GM12878 (cell line): Measurements from ENCODE around the gene CBFB. TPM values are rescaled to one million over a fixed set of nuclear protein-coding genes. Genes with fewer than 3 reads are reported as not detected.

ENCODE experiments used
- ATAC-seq: fragments of 200-7000 bp; cut with Tn5 transposase; 3 replicates; pipeline ENCODE4 v1.9.1; 2020; ENCODE audit warnings: mild to moderate bottlenecking, moderate library complexity
- BruUV-seq: library from RNA; stranded (reverse); fragments of 400-500 nt; replicated peaks from 2 replicates; lab custom pipeline; 2021; lab: Mats Ljungman, UMichigan
- CTCF ChIA-PET: fragments of 300-600 bp; sonication (Branson Sonifier 250); formaldehyde crosslinking; extraction: SDS; loops from one replicate; lab custom pipeline; 2021; ENCODE audit warnings: inconsistent platforms; lab: Yijun Ruan, JAX
- POLR2A ChIA-PET: fragments of 350-600 bp; formaldehyde crosslinking; extraction: SDS; loops from one replicate; lab custom pipeline; 2021; ENCODE audit warnings: inconsistent platforms; lab: Charles Lee
- RAD21 ChIA-PET: fragments of 300-600 bp; sonication (Branson Sonifier 250); formaldehyde crosslinking; loops from one replicate; lab custom pipeline; 2023; ENCODE audit warnings: antibody characterized with exemption; ENCODE audit not compliant: unreplicated experiment; lab: Charles Lee
- SMC1A ChIA-PET: fragments of 300-600 bp; sonication (Branson Sonifier 250); formaldehyde crosslinking; loops from one replicate; lab custom pipeline; 2023; ENCODE audit not compliant: unreplicated experiment, uncharacterized antibody; lab: Charles Lee
- DNase-seq: peaks from one replicate; pipeline ENCODE4 v3.0.0-alpha.2; 2011; ENCODE audit warnings: low read depth, low spot score
- FAIRE-seq: peaks from 3 replicates; lab custom pipeline; 2011; peaks lifted over from hg19 to GRCh38; lab: Jason Lieb, UNC
- H2AFZ ChIP-seq: 2 replicates; pipeline ENCODE4 v1.6.0; 2011; ENCODE audit warnings: low read depth, low read length, control low read depth; ENCODE audit not compliant: control insufficient read depth
- H3K27ac ChIP-seq: 2 replicates; pipeline ENCODE4 v1.5.1; 2011; ENCODE audit warnings: control low read depth; ENCODE audit not compliant: control insufficient read depth, insufficient read depth
- H3K27me3 ChIP-seq, 2 experiments: replicated peaks in 1 of 2; 2 replicates each; pipeline versions ENCODE4 v1.6.0 to v1.6.1; 2011; ENCODE audit warnings: low read length in 1 of 2; ENCODE audit not compliant: control insufficient read depth in 2 of 2, insufficient read depth in 2 of 2
- H3K36me3 ChIP-seq, 2 experiments: 2 replicates each; pipeline ENCODE4 v1.5.1; 2011; ENCODE audit warnings: low read length in 1 of 2; ENCODE audit not compliant: control insufficient read depth in 2 of 2, insufficient read depth in 2 of 2
- H3K4me1 ChIP-seq: 2 replicates; pipeline ENCODE4 v1.6.1; 2011; ENCODE audit warnings: mild to moderate bottlenecking, low read length, moderate library complexity, mixed read lengths; ENCODE audit not compliant: control insufficient read depth, insufficient read depth
- H3K4me2 ChIP-seq: 2 replicates; pipeline ENCODE4 v1.6.0; 2011; ENCODE audit warnings: control low read depth; ENCODE audit not compliant: control insufficient read depth, insufficient read depth
- H3K4me3 ChIP-seq: fragments of 200-600 bp; sonication (generic); 2 replicates; pipeline ENCODE4 v1.5.1; 2016
- H3K79me2 ChIP-seq: 2 replicates; pipeline ENCODE4 v1.6.0; 2011; ENCODE audit warnings: low read length; ENCODE audit not compliant: control insufficient read depth, insufficient read depth
- H3K9ac ChIP-seq: 2 replicates; pipeline ENCODE4 v1.8.0; 2011; ENCODE audit warnings: low read length, control low read depth, mixed read lengths; ENCODE audit not compliant: control insufficient read depth, insufficient read depth
- H3K9me3 ChIP-seq: replicated peaks from 3 replicates; pipeline ENCODE4 v1.5.1; 2011; ENCODE audit warnings: mild to moderate bottlenecking, low read length; ENCODE audit not compliant: control insufficient read depth, insufficient read depth
- H4K20me1 ChIP-seq: 2 replicates; pipeline ENCODE4 v1.6.0; 2011; ENCODE audit not compliant: control insufficient read depth, insufficient read depth
- CREB1 ChIP-seq: IDR thresholded peaks from 2 replicates; pipeline ENCODE4 v1.6.1; 2012; ENCODE audit warnings: low read depth, mild to moderate bottlenecking, inconsistent platforms
- GATAD2B ChIP-seq: fragments of 450-650 bp; conservative IDR thresholded peaks from 2 replicates; pipeline ENCODE4 v1.6.1; 2017; ENCODE audit warnings: low read depth, mild to moderate bottlenecking, moderate library complexity
- HDGF ChIP-seq: fragments of 450-650 bp; IDR thresholded peaks from 2 replicates; pipeline ENCODE4 v1.6.1; 2016; ENCODE audit warnings: antibody characterized with exemption
- IRF4 ChIP-seq: IDR thresholded peaks from 2 replicates; pipeline ENCODE4 v1.6.1; 2011; ENCODE audit warnings: low read depth, low read length
- MTA3 ChIP-seq: IDR thresholded peaks from 2 replicates; pipeline ENCODE4 v1.6.1; 2012; ENCODE audit warnings: low read length, inconsistent platforms, borderline replicate concordance
- MYB ChIP-seq: fragments of 150-350 bp; IDR thresholded peaks from 2 replicates; pipeline ENCODE4 v1.6.1; 2014; ENCODE audit warnings: mild to moderate bottlenecking, low read depth, low read length, borderline replicate concordance
- NR2F1 ChIP-seq: fragments of 450-650 bp; conservative IDR thresholded peaks from 2 replicates; pipeline ENCODE4 v1.6.1; 2017; ENCODE audit warnings: mild to moderate bottlenecking
- POLR2AphosphoS2 ChIP-seq: IDR thresholded peaks from 2 replicates; pipeline ENCODE4 v1.6.1; 2011; ENCODE audit warnings: low read depth, mild to moderate bottlenecking, low read length, improper control_type of control experiment, moderate library complexity
- SMAD1 ChIP-seq: fragments of 450-650 bp; IDR thresholded peaks from 2 replicates; pipeline ENCODE4 v1.6.1; 2018; ENCODE audit warnings: mild to moderate bottlenecking, low read depth; ENCODE audit not compliant: partially characterized antibody
- TCF3 ChIP-seq: IDR thresholded peaks from 2 replicates; pipeline ENCODE4 v1.6.1; 2012; ENCODE audit warnings: low read depth, mild to moderate bottlenecking, low read length, borderline replicate concordance; ENCODE audit not compliant: insufficient read depth
- ZBTB33 ChIP-seq: fragments of 450-650 bp; IDR thresholded peaks from 2 replicates; pipeline ENCODE4 v1.6.1; 2017; ENCODE audit warnings: mild to moderate bottlenecking
- WGBS: methylation state at CpG from one replicate; pipeline ENCODE4 v1.1.6; 2016; ENCODE audit warnings: low lambda C conversion rate; ENCODE audit not compliant: insufficient replicate concordance, insufficient coverage; ENCODE audit errors: missing lambda C conversion rate; 5-methylcytosine and 5-hydroxymethylcytosine counted together
- in situ Hi-C: fragments of 300-500 bp; cut with MboI; formaldehyde crosslinking; loops from 9 replicates; pipeline ENCODE4 v1.14.3; 2018; ENCODE audit warnings: mixed read lengths
- intact Hi-C: fragments of 100-400 bp; cut with micrococcal nuclease; formaldehyde crosslinking; loops from one replicate; pipeline ENCODE4 v1.14.2; 2022; ENCODE audit not compliant: unreplicated experiment
- polyA plus RNA-seq, 11 experiments: library from polyadenylated mRNA; depleted of rRNA in 4 of 11; unstranded in 6 of 11; stranded (reverse) in 5 of 11; fragments of >200 nt; fragmentation: Nextera tagmentation in 4 of 11; fragmentation: Illumina TruSeq in 1 of 11; extraction: Ambion mirVana in 4 of 11; extraction: Trizol in 1 of 11; gene quantifications; 1 replicate in 1 of 11; 2 replicates in 10 of 11; pipeline versions ENCODE4 v1.2.1 to v1.2.3, GENCODE V29; 2011 to 2016; ENCODE audit warnings: inconsistent platforms in 2 of 11, missing spikeins in 2 of 11, low read depth in 1 of 11
- total RNA-seq, 4 experiments: library from RNA; depleted of rRNA in 3 of 4; stranded (reverse); fragments of >200 nt in 3 of 4; fragmentation: Illumina TruSeq in 1 of 4; extraction: Trizol in 1 of 4; gene quantifications; 2 replicates each; pipeline versions ENCODE4 v1.2.1 to v1.2.3, GENCODE V29; 2013 to 2021
- TF ChIP-seq, protein P1 (sequence below): fragments of 450-650 bp; formaldehyde crosslinking; IDR thresholded peaks from 2 replicates; pipeline ENCODE4 v1.4.0; 2022; ENCODE audit warnings: mild to moderate bottlenecking, moderate library complexity

The CBFB gene
- total and polyA plus RNA-seq, 10 of the 15 experiments (the other 5 are each of a cell fraction or from before 2014, with no cell fraction given): 25.3 to 83.8 (median 65.7) TPM

- Histone ChIP-seq H3K27me3 (no peaks in the 10 kb centered on the region), H3K4me2 (no peak overlapping the region), H3K9ac (no peak overlapping the region), H3K36me3 (no peaks in the 10 kb centered on the region), H2AFZ (no peak overlapping the region), H4K20me1 (no peaks in the 10 kb centered on the region), H3K4me1 (peaks cover 17% of the 10 kb centered on the region), H3K9me3 (no peaks in the 10 kb centered on the region), H3K4me3 (no peak overlapping the region), H3K79me2 (peaks cover 22% of the 10 kb centered on the region), H3K27ac (no peak overlapping the region)
- no TSS peak for BruUV-seq
- ATAC-seq: no peak
- ChIA-PET CTCF (no interaction called here), SMC1A (interaction anchor here (1.1 to 1.5 kb wide), 2 partner anchors 26 to 91 kb away, joined by 3 read pairs; no protein-coding TSS in a partner anchor), RAD21 (interaction anchor here (0.6 to 1.1 kb wide), 3 partner anchors 42 to 165 kb away, joined by 3 to 4 read pairs (median 3); partner anchors contain the start of gene B3GNT9), POLR2A (no interaction called here)
- WGBS: 97% methylated on average over 6 of the region's 6 CpGs
- FAIRE-seq: no peak
- intact Hi-C loops: no loop called here
- DNase-seq: no peak
- no peak for TF ChIP-seq POLR2AphosphoS2
- TF ChIP-seq HDGF: no peak
- TF ChIP-seq, protein P1, sequence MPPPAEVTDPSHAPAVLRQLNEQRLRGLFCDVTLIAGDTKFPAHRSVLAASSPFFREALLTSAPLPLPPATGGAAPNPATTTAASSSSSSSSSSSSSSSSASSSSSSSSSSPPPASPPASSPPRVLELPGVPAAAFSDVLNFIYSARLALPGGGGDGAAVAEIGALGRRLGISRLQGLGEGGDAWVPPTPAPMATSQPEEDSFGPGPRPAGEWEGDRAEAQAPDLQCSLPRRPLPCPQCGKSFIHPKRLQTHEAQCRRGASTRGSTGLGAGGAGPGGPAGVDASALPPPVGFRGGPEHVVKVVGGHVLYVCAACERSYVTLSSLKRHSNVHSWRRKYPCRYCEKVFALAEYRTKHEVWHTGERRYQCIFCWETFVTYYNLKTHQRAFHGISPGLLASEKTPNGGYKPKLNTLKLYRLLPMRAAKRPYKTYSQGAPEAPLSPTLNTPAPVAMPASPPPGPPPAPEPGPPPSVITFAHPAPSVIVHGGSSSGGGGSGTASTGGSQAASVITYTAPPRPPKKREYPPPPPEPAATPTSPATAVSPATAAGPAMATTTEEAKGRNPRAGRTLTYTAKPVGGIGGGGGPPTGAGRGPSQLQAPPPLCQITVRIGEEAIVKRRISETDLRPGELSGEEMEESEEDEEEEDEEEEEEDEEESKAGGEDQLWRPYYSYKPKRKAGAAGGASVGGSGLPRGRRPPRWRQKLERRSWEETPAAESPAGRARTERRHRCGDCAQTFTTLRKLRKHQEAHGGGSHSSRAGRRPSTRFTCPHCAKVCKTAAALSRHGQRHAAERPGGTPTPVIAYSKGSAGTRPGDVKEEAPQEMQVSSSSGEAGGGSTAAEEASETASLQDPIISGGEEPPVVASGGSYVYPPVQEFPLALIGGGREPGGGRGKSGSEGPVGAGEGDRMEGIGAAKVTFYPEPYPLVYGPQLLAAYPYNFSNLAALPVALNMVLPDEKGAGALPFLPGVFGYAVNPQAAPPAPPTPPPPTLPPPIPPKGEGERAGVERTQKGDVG (CRISPR knock-in tag): no peak
- no peak for TF ChIP-seq CREB1
- TF ChIP-seq ZBTB33: no peak
- TF ChIP-seq MYB: no peak
- no peak for TF ChIP-seq IRF4
- no peak for TF ChIP-seq NR2F1
- no peak for TF ChIP-seq SMAD1
- no peak for TF ChIP-seq GATAD2B
- TF ChIP-seq TCF3: no peak
- no peak for TF ChIP-seq MTA3
- TF ChIP-seq, all 136 proteins: peak for 0
- in situ Hi-C loops: no loop called here
These were observed 79.5 kb downstream of the CBFB start for GRCh38 chr16:67108489-67108888.
